Activated naive CD4-positive, alpha-beta T cell treated with anti-CD3 and anti-CD28 coated beads, Interleukin-2, amount 10 ng/mL, durations not matched to agents 7 days and 5 days (primary cell): ENCODE data around the gene SORCS2.

ENCODE experiments used
- CTCF ChIA-PET: fragments of 350-600 bp; sonication (Branson Sonifier 250); formaldehyde crosslinking; loops from one replicate; lab custom pipeline; 2021; ENCODE audit warnings: antibody characterized with exemption; lab: Charles Lee
- DNase-seq: peaks from one replicate; pipeline ENCODE4 v3.0.0-alpha.2; 2020
- H3K27ac Mint-ChIP-seq: one replicate; pipeline ENCODE4 v1.8.0; 2021; ENCODE audit warnings: mild to moderate bottlenecking, moderate library complexity, mixed read lengths
- H3K27me3 Mint-ChIP-seq: one replicate; pipeline ENCODE4 v1.8.0; 2021; ENCODE audit warnings: mild to moderate bottlenecking, mixed read lengths
- H3K36me3 Mint-ChIP-seq: one replicate; pipeline ENCODE4 v1.8.0; 2021; ENCODE audit warnings: mixed read lengths
- H3K4me1 Mint-ChIP-seq: one replicate; pipeline ENCODE4 v1.8.0; 2021; ENCODE audit warnings: mixed read lengths
- H3K4me3 Mint-ChIP-seq: one replicate; pipeline ENCODE4 v1.8.0; 2021; ENCODE audit warnings: mild to moderate bottlenecking, moderate library complexity, mixed read lengths
- H3K9me3 Mint-ChIP-seq: one replicate; pipeline ENCODE4 v1.8.0; 2021; ENCODE audit warnings: mixed read lengths

SORCS2 gene

GRCh38 chr4:7785017-7785416 is 592.7 kb downstream of the SORCS2 start:
- H3K4me1 Mint-ChIP-seq = peaks cover 31% of the 10 kb centered on the region
- no peaks in the 10 kb centered on the region for H3K9me3 Mint-ChIP-seq
- no peak overlapping the region for H3K4me3 Mint-ChIP-seq
- no peak for DNase-seq
- H3K27ac Mint-ChIP-seq = no peak overlapping the region
- CTCF ChIA-PET = interaction anchor here (1.6 kb wide), 1 partner anchor 17 kb away, joined by 3 read pairs; no protein-coding TSS in a partner anchor
- H3K27me3 Mint-ChIP-seq = no peaks in the 10 kb centered on the region
- peaks cover 6% of the 10 kb centered on the region for H3K36me3 Mint-ChIP-seq

- no peak for DNase-seq
- peaks cover 6% of the 10 kb centered on the region for H3K36me3 Mint-ChIP-seq
- no peak overlapping the region for H3K4me3 Mint-ChIP-seq
- CTCF ChIA-PET = interaction anchor here (0.9 to 1.6 kb wide), 3 partner anchors 12 to 16 kb away, joined by 3 read pairs; no protein-coding TSS in a partner anchor
- H3K27ac Mint-ChIP-seq = no peak overlapping the region
- no peaks in the 10 kb centered on the region for H3K9me3 Mint-ChIP-seq
- no peaks in the 10 kb centered on the region for H3K27me3 Mint-ChIP-seq
- peaks cover 26% of the 10 kb centered on the region for H3K4me1 Mint-ChIP-seq
Measured at GRCh38 chr4:7786040-7786439, 593.7 kb downstream of the SORCS2 start.

- H3K27ac Mint-ChIP-seq = no peak overlapping the region
- H3K4me1 Mint-ChIP-seq = peaks cover 22% of the 10 kb centered on the region
- CTCF ChIA-PET = interaction anchor here (1.1 to 1.6 kb wide), 2 partner anchors 16 kb away, joined by 3 read pairs; no protein-coding TSS in a partner anchor
- no peaks in the 10 kb centered on the region for H3K27me3 Mint-ChIP-seq
- peaks cover 6% of the 10 kb centered on the region for H3K36me3 Mint-ChIP-seq
- no peaks in the 10 kb centered on the region for H3K9me3 Mint-ChIP-seq
- no peak for DNase-seq
- no peak overlapping the region for H3K4me3 Mint-ChIP-seq
Measured at GRCh38 chr4:7786517-7786916, 594.2 kb downstream of the SORCS2 start.

- Mint-ChIP-seq H3K27me3 (no peaks in the 10 kb centered on the region), H3K4me3 (no peak overlapping the region)
- no peak for DNase-seq
Measured at GRCh38 chr4:7787067-7787466, 594.7 kb downstream of the SORCS2 start.

GRCh38 chr4:7787681-7788141 is 595.4 kb downstream of the SORCS2 start:
- H3K27ac Mint-ChIP-seq = no peak overlapping the region
- no peaks in the 10 kb centered on the region for H3K9me3 Mint-ChIP-seq
- CTCF ChIA-PET = no interaction called here
- no peak overlapping the region for H3K4me3 Mint-ChIP-seq
- peaks cover 5% of the 10 kb centered on the region for H3K36me3 Mint-ChIP-seq
- H3K4me1 Mint-ChIP-seq = peaks cover 11% of the 10 kb centered on the region
- no peaks in the 10 kb centered on the region for H3K27me3 Mint-ChIP-seq
- DNase-seq = no peak

More at GRCh38 chr4:7787067-7787466, 594.7 kb downstream of the SORCS2 start:
- Mint-ChIP-seq H3K4me1 (peaks cover 16% of the 10 kb centered on the region), H3K27ac (no peak overlapping the region), H3K36me3 (peaks cover 8% of the 10 kb centered on the region), H3K9me3 (no peaks in the 10 kb centered on the region)
- CTCF ChIA-PET = no interaction called here

GRCh38 chr4:7788193-7788592 is 595.9 kb downstream of the SORCS2 start:
- H3K36me3 Mint-ChIP-seq = peaks cover 3% of the 10 kb centered on the region
- H3K4me1 Mint-ChIP-seq = peaks cover 9% of the 10 kb centered on the region
- no peak for DNase-seq
- H3K4me3 Mint-ChIP-seq = no peak overlapping the region
- no peak overlapping the region for H3K27ac Mint-ChIP-seq
- H3K27me3 Mint-ChIP-seq = no peaks in the 10 kb centered on the region
- CTCF ChIA-PET = no interaction called here
- H3K9me3 Mint-ChIP-seq = no peaks in the 10 kb centered on the region

- H3K27me3 Mint-ChIP-seq = no peaks in the 10 kb centered on the region
- no peak overlapping the region for H3K4me3 Mint-ChIP-seq
- peaks cover 4% of the 10 kb centered on the region for H3K36me3 Mint-ChIP-seq
- DNase-seq = no peak
- CTCF ChIA-PET = interaction anchor here (1.0 kb wide), 1 partner anchor 13 kb away, joined by 3 read pairs; no protein-coding TSS in a partner anchor
- no peaks in the 10 kb centered on the region for H3K9me3 Mint-ChIP-seq
- H3K4me1 Mint-ChIP-seq = peaks cover 3% of the 10 kb centered on the region
- no peak overlapping the region for H3K27ac Mint-ChIP-seq
Measured at GRCh38 chr4:7788694-7789425, 596.5 kb downstream of the SORCS2 start.

GRCh38 chr4:7790023-7790422 is 597.7 kb downstream of the SORCS2 start:
- Mint-ChIP-seq H3K4me3 (no peak overlapping the region), H3K9me3 (no peaks in the 10 kb centered on the region), H3K27me3 (no peaks in the 10 kb centered on the region), H3K4me1 (peaks cover 2% of the 10 kb centered on the region), H3K27ac (no peak overlapping the region), H3K36me3 (peaks cover 4% of the 10 kb centered on the region)
- DNase-seq = no peak
- CTCF ChIA-PET = interaction anchor here (1.0 kb wide), 1 partner anchor 12 kb away, joined by 3 read pairs; no protein-coding TSS in a partner anchor

- Mint-ChIP-seq H3K9me3 (no peaks in the 10 kb centered on the region), H3K36me3 (peaks cover 4% of the 10 kb centered on the region), H3K27me3 (no peaks in the 10 kb centered on the region), H3K4me3 (no peak overlapping the region), H3K4me1 (no peaks in the 10 kb centered on the region), H3K27ac (no peak overlapping the region)
- DNase-seq = no peak
- CTCF ChIA-PET = interaction anchor here (0.9 kb wide), 1 partner anchor 53 kb away, joined by 4 read pairs; no protein-coding TSS in a partner anchor
Measured at GRCh38 chr4:7790999-7791398, 598.7 kb downstream of the SORCS2 start.
